ENCODE results near the gene TRAPPC10.

DNA sequence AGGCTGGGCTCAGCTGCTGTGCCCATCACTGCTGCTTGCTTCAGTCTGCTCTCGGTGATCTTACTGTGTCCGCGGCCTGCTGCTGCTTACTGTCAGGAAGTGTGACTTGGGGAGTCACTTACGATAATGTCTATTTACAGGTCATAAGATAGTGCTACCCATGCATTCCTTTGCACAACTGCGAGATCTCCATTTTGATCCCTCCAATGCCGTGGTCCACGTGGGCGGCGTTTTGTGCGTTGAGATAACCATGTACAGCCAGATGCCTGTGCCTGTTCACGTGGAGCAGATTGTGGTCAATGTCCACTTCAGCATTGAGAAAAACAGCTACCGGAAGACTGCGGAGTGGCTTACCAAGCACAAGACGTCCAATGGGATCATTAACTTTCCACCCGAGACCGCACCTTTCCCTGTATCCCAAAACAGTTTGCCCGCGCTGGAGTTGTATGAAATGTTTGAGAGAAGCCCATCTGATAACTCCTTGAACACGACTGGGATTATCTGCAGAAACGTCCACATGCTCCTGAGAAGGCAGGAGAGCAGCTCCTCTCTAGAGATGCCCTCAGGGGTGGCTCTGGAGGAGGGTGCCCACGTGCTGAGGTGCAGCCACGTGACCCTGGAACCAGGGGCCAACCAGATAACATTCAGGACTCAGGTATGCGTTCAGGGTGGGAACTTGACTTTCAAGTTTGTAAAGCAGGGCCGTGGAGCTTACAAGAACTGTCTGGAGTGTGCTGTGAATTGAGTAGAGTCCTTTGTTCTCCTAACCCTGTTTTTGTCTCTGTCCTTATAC lies 70.7 kb downstream of the TRAPPC10 start:
- TF ChIP-seq, protein P1, sequence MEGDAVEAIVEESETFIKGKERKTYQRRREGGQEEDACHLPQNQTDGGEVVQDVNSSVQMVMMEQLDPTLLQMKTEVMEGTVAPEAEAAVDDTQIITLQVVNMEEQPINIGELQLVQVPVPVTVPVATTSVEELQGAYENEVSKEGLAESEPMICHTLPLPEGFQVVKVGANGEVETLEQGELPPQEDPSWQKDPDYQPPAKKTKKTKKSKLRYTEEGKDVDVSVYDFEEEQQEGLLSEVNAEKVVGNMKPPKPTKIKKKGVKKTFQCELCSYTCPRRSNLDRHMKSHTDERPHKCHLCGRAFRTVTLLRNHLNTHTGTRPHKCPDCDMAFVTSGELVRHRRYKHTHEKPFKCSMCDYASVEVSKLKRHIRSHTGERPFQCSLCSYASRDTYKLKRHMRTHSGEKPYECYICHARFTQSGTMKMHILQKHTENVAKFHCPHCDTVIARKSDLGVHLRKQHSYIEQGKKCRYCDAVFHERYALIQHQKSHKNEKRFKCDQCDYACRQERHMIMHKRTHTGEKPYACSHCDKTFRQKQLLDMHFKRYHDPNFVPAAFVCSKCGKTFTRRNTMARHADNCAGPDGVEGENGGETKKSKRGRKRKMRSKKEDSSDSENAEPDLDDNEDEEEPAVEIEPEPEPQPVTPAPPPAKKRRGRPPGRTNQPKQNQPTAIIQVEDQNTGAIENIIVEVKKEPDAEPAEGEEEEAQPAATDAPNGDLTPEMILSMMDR (IDR thresholded peaks at IDR 0.05; ENCODE audit: low read depth, low read length): no peak
- TF ChIP-seq EZH2phosphoT487 (IDR thresholded peaks at IDR 0.05; ENCODE audit: low read depth): no peak

All from OCI-LY3 (cell line).